SK-N-SH (cell line): ENCODE results near the gene CXCL3. TPM values are rescaled to one million over a fixed set of nuclear protein-coding genes. Genes with fewer than 3 reads are reported as not detected.

Source experiments
- CTCF ChIA-PET: fragments of 300-600, 350-600 bp; formaldehyde crosslinking; extraction: SDS; loops from one replicate; lab custom pipeline; 2021; lab: Yijun Ruan, JAX
- POLR2A ChIA-PET: fragments of 350-600 bp; sonication (Branson Sonifier 250); formaldehyde crosslinking; extraction: SDS; loops from one replicate; lab custom pipeline; 2020; ENCODE audit warnings: antibody characterized with exemption, inconsistent platforms; lab: Yijun Ruan, JAX
- DNase-seq: peaks from one replicate; pipeline ENCODE4 v3.0.0; 2012
- H2AFZ ChIP-seq: fragments of 200-600 bp; sonication (generic); 2 replicates; pipeline ENCODE4 v1.8.1; 2016; ENCODE audit warnings: antibody characterized with exemption, mild to moderate bottlenecking, low read depth
- H3F3A ChIP-seq: fragments of 200-600 bp; sonication (generic); replicated peaks from 2 replicates; pipeline ENCODE3; 2016; ENCODE audit warnings: antibody characterized with exemption, mild to moderate bottlenecking; ENCODE audit not compliant: insufficient read depth
- H3K27ac ChIP-seq, 2 experiments: fragments of 200-500 bp in 1 of 2; fragments of 200-600 bp in 1 of 2; sonication (Bioruptor generic) in 1 of 2; sonication (generic), shearing (Covaris generic) in 1 of 2; 2 replicates each; pipeline versions ENCODE4 v1.5.1 to v1.6.1; 2014 to 2016; ENCODE audit warnings: low read depth in 2 of 2, inconsistent platforms in 1 of 2, low read length in 1 of 2, mild to moderate bottlenecking in 1 of 2, mixed read lengths in 1 of 2
- H3K27me3 ChIP-seq: fragments of 200-600 bp; sonication (generic), shearing (Covaris generic); 2 replicates; pipeline ENCODE4 v1.6.1; 2016; ENCODE audit warnings: mixed run types; ENCODE audit not compliant: insufficient read depth
- H3K36me3 ChIP-seq, 2 experiments: fragments of 200-500 bp in 1 of 2; fragments of 200-600 bp in 1 of 2; sonication (Bioruptor generic) in 1 of 2; sonication (generic) in 1 of 2; replicated peaks in 1 of 2; 2 replicates each; pipeline versions ENCODE3 to v1.5.1; 2014 to 2016; ENCODE audit warnings: low read length in 1 of 2, mild to moderate bottlenecking in 1 of 2; ENCODE audit not compliant: insufficient read depth in 2 of 2, control insufficient read depth in 1 of 2
- H3K4me1 ChIP-seq, 2 experiments: fragments of 200-500 bp in 1 of 2; fragments of 200-600 bp in 1 of 2; sonication (Bioruptor generic) in 1 of 2; sonication (generic), shearing (Covaris generic) in 1 of 2; 2 replicates each; pipeline versions ENCODE4 v1.5.1 to v1.6.1; 2014 to 2016; ENCODE audit warnings: low read depth in 1 of 2, low read length in 1 of 2, mixed run types in 1 of 2; ENCODE audit not compliant: insufficient read depth in 2 of 2, control insufficient read depth in 1 of 2
- H3K4me2 ChIP-seq: fragments of 200-600 bp; sonication (generic), shearing (Covaris generic); 2 replicates; pipeline ENCODE4 v1.6.1; 2017; ENCODE audit warnings: mixed run types
- H3K4me3 ChIP-seq, 2 experiments: fragments of 200-500 bp in 1 of 2; fragments of 200-600 bp in 1 of 2; sonication (Bioruptor generic) in 1 of 2; sonication (generic), shearing (Covaris generic) in 1 of 2; 2 replicates each; pipeline versions ENCODE4 v1.5.1 to v1.8.1; 2014 to 2016; ENCODE audit warnings: low read depth in 2 of 2, inconsistent platforms in 1 of 2, low read length in 1 of 2, mild to moderate bottlenecking in 1 of 2, mixed read lengths in 1 of 2, moderate library complexity in 1 of 2
- H3K79me2 ChIP-seq: fragments of 200-600 bp; sonication (generic); 2 replicates; pipeline ENCODE4 v1.8.1; 2017; ENCODE audit warnings: mild to moderate bottlenecking; ENCODE audit not compliant: insufficient read depth
- H3K9ac ChIP-seq: fragments of 200-600 bp; sonication (generic); 2 replicates; pipeline ENCODE4 v1.6.1; 2017; ENCODE audit warnings: mixed run types
- H3K9me2 ChIP-seq: fragments of 200-600 bp; sonication (generic); 2 replicates; pipeline ENCODE4 v1.6.1; 2017; ENCODE audit warnings: mixed run types
- H3K9me3 ChIP-seq: fragments of 200-600 bp; sonication (generic); 2 replicates; pipeline ENCODE4 v1.6.1; 2017; ENCODE audit warnings: mixed run types, mild to moderate bottlenecking, moderate library complexity
- H4K20me1 ChIP-seq: fragments of 200-600 bp; sonication (generic); 2 replicates; pipeline ENCODE4 v1.6.1; 2017; ENCODE audit warnings: mild to moderate bottlenecking, mixed run types; ENCODE audit not compliant: insufficient read depth
- FOXJ3 ChIP-seq: sonication (generic); formaldehyde crosslinking; IDR thresholded peaks from 2 replicates; pipeline ENCODE4 v1.5.1; 2020; ENCODE audit warnings: mild to moderate bottlenecking, missing genetic modification reagents
- FOXM1 ChIP-seq: IDR thresholded peaks from 2 replicates; pipeline ENCODE4 v1.4.0; 2012; ENCODE audit warnings: low read depth, mild to moderate bottlenecking
- GABPA ChIP-seq: IDR thresholded peaks from 2 replicates; pipeline ENCODE4 v1.4.0; 2012; ENCODE audit warnings: low read depth, mild to moderate bottlenecking
- JUND ChIP-seq: IDR thresholded peaks from 2 replicates; pipeline ENCODE4 v1.4.0; 2012
- MXI1 ChIP-seq: IDR thresholded peaks from 2 replicates; pipeline ENCODE4 v1.6.1; 2012; ENCODE audit warnings: mild to moderate bottlenecking, low read depth, low read length, improper control_type of control experiment
- NFIC ChIP-seq: IDR thresholded peaks from 2 replicates; pipeline ENCODE4 v1.4.0; 2012; ENCODE audit warnings: borderline replicate concordance
- NRF1 ChIP-seq: IDR thresholded peaks from 2 replicates; pipeline ENCODE4 v1.6.1; 2012; ENCODE audit warnings: low read depth, mild to moderate bottlenecking, low read length
- RAD21 ChIP-seq: IDR thresholded peaks from 2 replicates; pipeline ENCODE4 v1.6.1; 2012; ENCODE audit warnings: mild to moderate bottlenecking, low read length
- RFX5 ChIP-seq: IDR thresholded peaks from 2 replicates; pipeline ENCODE4 v1.6.1; 2012; ENCODE audit warnings: mild to moderate bottlenecking, improper control_type of control experiment, low read length
- RXRA ChIP-seq: IDR thresholded peaks from 2 replicates; pipeline ENCODE4 v1.4.0; 2012; ENCODE audit warnings: low read depth, mild to moderate bottlenecking, borderline replicate concordance
- TAF1 ChIP-seq: IDR thresholded peaks from 2 replicates; pipeline ENCODE4 v1.6.1; 2012; ENCODE audit warnings: low read depth, mild to moderate bottlenecking, low read length, moderate library complexity, borderline replicate concordance
- TEAD4 ChIP-seq: IDR thresholded peaks from 2 replicates; pipeline ENCODE4 v1.4.0; 2012; ENCODE audit warnings: mild to moderate bottlenecking, borderline replicate concordance; ENCODE audit not compliant: insufficient read depth
- YY1 ChIP-seq: IDR thresholded peaks from 2 replicates; pipeline ENCODE4 v1.4.0; 2012; ENCODE audit warnings: low read depth, mild to moderate bottlenecking
- WGBS: methylation state at CpG from one replicate; pipeline ENCODE4 v1.1.6; 2017; ENCODE audit warnings: low lambda C conversion rate; 5-methylcytosine and 5-hydroxymethylcytosine counted together
- polyA plus RNA-seq, 3 experiments: library from polyadenylated mRNA; depleted of rRNA; stranded (reverse); fragments of >200 nt; gene quantifications; 2 replicates each; pipeline ENCODE4 v1.2.3, GENCODE V29; 2012
- TF ChIP-seq, protein P1 (sequence below): IDR thresholded peaks from 2 replicates; pipeline ENCODE4; 2012
- TF ChIP-seq, protein P2 (sequence below): fragments of 150-350 bp; IDR thresholded peaks from 2 replicates; pipeline ENCODE4 v1.6.1; 2016; ENCODE audit warnings: mild to moderate bottlenecking, low read depth, low read length
- TF ChIP-seq, protein P3 (sequence below): IDR thresholded peaks from 2 replicates; pipeline ENCODE4 v1.4.0; 2012; ENCODE audit warnings: low read depth

CXCL3 gene
- polyA plus RNA-seq, 1 of the 3 experiments (the other 2 are of a cell fraction), result 0.31 TPM

DNA sequence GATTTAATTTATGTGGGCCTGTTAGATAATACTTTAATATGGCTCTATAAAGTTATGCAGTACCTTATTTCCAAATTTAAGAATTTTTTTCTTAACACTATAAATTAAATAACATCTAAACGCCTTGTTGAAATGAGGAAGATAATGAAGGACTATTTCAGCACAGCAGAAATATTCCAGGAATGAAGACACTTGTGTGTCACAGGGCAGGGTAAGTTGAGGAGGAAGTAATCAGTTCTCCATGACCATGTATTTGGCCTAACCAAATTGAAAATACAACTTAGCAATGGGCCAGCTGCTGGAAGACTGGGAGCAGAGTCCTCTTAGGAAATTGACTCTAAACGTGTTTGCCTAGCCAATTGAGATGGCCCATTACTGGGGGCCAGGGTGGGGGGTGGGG is 16.9 kb downstream of the CXCL3 start:
- peaks cover 7% of the 10 kb centered on the region; the same call in 1 of the 2 replicates for H3K27me3 ChIP-seq
- WGBS, result 11% methylated on average over 2 of the region's 2 CpGs
- POLR2A ChIA-PET, result no interaction called here
- H3K9me2 ChIP-seq, result no peaks in the 10 kb centered on the region
- no peak overlapping the region for H2AFZ ChIP-seq
- no peaks in the 10 kb centered on the region for H3F3A ChIP-seq
- H4K20me1 ChIP-seq, result no peaks in the 10 kb centered on the region
- H3K9me3 ChIP-seq, result no peaks in the 10 kb centered on the region
- DNase-seq, result no peak
- H3K36me3 ChIP-seq, result no peaks in the 10 kb centered on the region
- H3K27ac ChIP-seq, result no peak overlapping the region
- TF ChIP-seq GABPA (no peak), FOXM1 (no peak), YY1 (no peak), TAF1 (no peak), RFX5 (no peak)
- TF ChIP-seq, protein P1, sequence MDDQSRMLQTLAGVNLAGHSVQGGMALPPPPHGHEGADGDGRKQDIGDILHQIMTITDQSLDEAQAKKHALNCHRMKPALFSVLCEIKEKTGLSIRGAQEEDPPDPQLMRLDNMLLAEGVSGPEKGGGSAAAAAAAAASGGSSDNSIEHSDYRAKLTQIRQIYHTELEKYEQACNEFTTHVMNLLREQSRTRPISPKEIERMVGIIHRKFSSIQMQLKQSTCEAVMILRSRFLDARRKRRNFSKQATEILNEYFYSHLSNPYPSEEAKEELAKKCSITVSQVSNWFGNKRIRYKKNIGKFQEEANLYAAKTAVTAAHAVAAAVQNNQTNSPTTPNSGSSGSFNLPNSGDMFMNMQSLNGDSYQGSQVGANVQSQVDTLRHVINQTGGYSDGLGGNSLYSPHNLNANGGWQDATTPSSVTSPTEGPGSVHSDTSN, result no peak
- no peaks in the 10 kb centered on the region for H3K4me1 ChIP-seq
- H3K79me2 ChIP-seq, result no peaks in the 10 kb centered on the region
- H3K9ac ChIP-seq, result no peak overlapping the region
- H3K4me3 ChIP-seq, result no peak overlapping the region
- CTCF ChIA-PET, result interaction anchor here (1.3 kb wide), 1 partner anchor 9 kb away, joined by 3 read pairs; no protein-coding TSS in a partner anchor
- H3K4me2 ChIP-seq, result no peak overlapping the region

DNA sequence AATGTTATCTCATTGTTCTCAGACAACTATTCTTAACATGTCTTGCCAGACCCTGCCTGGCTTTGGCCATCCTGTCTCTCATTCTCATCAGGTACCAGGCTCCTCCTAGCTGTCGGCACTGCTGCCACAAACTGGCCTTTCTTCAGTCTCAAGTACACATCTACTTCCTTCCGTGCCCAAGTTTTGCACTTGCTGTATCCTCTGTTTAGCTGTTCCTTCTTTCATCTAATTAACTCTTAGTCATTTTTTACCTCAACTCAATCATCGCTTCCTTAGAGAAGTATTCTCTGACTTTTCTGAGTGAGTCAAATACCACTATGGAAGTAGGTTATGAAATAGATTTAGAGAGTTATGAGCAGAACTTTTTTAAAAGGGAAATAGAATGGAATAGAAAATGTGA is 19.7 kb downstream of the CXCL3 start:
- no peak overlapping the region for H3K9ac ChIP-seq
- no peak overlapping the region for H3K4me3 ChIP-seq
- ChIA-PET CTCF (no interaction called here), POLR2A (no interaction called here)
- H4K20me1 ChIP-seq, result no peaks in the 10 kb centered on the region
- H3K27ac ChIP-seq, result no peak overlapping the region
- H2AFZ ChIP-seq, result no peak overlapping the region
- no peak for DNase-seq
- H3K4me2 ChIP-seq, result no peak overlapping the region
- WGBS, result 23% methylated on average over 3 of the region's 3 CpGs
- H3K4me1 ChIP-seq, result no peaks in the 10 kb centered on the region
- H3K9me3 ChIP-seq, result no peaks in the 10 kb centered on the region
- no peak for TF ChIP-seq NRF1
- TF ChIP-seq JUND, result no peak
- TF ChIP-seq FOXJ3, result no peak
- no peak for TF ChIP-seq NFIC
- TF ChIP-seq MXI1, result no peak
- no peak for TF ChIP-seq RFX5
- TF ChIP-seq TEAD4, result no peak
- no peak for TF ChIP-seq RAD21
- TF ChIP-seq RXRA, result no peak
- TF ChIP-seq, protein P2, sequence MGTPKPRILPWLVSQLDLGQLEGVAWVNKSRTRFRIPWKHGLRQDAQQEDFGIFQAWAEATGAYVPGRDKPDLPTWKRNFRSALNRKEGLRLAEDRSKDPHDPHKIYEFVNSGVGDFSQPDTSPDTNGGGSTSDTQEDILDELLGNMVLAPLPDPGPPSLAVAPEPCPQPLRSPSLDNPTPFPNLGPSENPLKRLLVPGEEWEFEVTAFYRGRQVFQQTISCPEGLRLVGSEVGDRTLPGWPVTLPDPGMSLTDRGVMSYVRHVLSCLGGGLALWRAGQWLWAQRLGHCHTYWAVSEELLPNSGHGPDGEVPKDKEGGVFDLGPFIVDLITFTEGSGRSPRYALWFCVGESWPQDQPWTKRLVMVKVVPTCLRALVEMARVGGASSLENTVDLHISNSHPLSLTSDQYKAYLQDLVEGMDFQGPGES, result no peak
- TF ChIP-seq, protein P3, sequence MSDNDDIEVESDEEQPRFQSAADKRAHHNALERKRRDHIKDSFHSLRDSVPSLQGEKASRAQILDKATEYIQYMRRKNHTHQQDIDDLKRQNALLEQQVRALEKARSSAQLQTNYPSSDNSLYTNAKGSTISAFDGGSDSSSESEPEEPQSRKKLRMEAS, result no peak
- H3K36me3 ChIP-seq, result no peaks in the 10 kb centered on the region
- no peaks in the 10 kb centered on the region for H3K9me2 ChIP-seq
- H3K79me2 ChIP-seq, result no peaks in the 10 kb centered on the region
- H3F3A ChIP-seq, result no peaks in the 10 kb centered on the region
- H3K27me3 ChIP-seq, result peaks cover 7% of the 10 kb centered on the region; the same call in 1 of the 2 replicates
